ENCODE measurements around the gene STUM.
A peak's percentile ranks its signal among the peaks of the same experiment; 100 is the strongest.
"Not testable (repeated sequence)": the region's sequence is repeated elsewhere in the genome, so short reads cannot be mapped to it uniquely, and the experiment has no call there.

Gene STUM

GRCh38 chr1:226548256-226549093, at the start of gene STUM:
STUM (plus strand) TSS chr1:226548764; CDS start chr1:226548905, 141 bp downstream.
- intact Hi-C loops (cut with DNase I; ENCODE audit: low total_unique reads) = no loop called here
- Histone ChIP-seq H3K4me1 (peaks cover 0 to 36% (median 30%) of the 10 kb centered on the region in 4 donors), H3K27ac (peak within 1 kb of the TSS; percentile 76 to 78), H3K9me3 (no peaks in the 10 kb centered on the region), H3K36me3 (no peaks in the 10 kb centered on the region), H3K4me3 (peak within 1 kb of the TSS; percentile 57 to 69), H3K27me3 (no peaks in the 10 kb centered on the region)
- DNase-seq = peak in 1 of 2 donors; percentile 64
- TF ChIP-seq, protein P1, sequence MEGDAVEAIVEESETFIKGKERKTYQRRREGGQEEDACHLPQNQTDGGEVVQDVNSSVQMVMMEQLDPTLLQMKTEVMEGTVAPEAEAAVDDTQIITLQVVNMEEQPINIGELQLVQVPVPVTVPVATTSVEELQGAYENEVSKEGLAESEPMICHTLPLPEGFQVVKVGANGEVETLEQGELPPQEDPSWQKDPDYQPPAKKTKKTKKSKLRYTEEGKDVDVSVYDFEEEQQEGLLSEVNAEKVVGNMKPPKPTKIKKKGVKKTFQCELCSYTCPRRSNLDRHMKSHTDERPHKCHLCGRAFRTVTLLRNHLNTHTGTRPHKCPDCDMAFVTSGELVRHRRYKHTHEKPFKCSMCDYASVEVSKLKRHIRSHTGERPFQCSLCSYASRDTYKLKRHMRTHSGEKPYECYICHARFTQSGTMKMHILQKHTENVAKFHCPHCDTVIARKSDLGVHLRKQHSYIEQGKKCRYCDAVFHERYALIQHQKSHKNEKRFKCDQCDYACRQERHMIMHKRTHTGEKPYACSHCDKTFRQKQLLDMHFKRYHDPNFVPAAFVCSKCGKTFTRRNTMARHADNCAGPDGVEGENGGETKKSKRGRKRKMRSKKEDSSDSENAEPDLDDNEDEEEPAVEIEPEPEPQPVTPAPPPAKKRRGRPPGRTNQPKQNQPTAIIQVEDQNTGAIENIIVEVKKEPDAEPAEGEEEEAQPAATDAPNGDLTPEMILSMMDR (IDR thresholded peaks at IDR 0.05) = no peak

DNA sequence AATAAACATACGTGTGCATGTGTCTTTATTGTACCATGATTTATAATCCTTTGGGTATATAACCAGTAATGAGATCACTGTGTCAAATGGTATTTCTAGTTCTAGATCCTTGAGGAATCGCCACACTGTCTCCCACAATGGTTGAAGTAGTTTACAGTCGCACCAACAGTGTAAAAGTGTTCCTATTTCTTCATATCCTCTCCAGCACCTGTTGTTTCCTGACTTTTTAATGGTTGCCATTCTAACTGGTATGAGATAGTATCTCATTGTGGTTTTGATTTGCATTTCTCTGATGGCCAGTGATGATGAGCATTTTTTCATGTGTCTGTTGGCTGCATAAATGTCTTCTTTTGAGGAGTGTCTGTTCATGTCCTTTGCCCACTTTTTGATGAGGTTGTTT, 48.9 kb upstream of the STUM start:
- H3K4me3 ChIP-seq; H3K9me3 ChIP-seq; H3K36me3 ChIP-seq; H3K4me1 ChIP-seq; H3K27ac ChIP-seq; DNase-seq; intact Hi-C loops (cut with DNase I; ENCODE audit: low total_unique reads); H3K27me3 ChIP-seq: not testable (repeated sequence)

DNA sequence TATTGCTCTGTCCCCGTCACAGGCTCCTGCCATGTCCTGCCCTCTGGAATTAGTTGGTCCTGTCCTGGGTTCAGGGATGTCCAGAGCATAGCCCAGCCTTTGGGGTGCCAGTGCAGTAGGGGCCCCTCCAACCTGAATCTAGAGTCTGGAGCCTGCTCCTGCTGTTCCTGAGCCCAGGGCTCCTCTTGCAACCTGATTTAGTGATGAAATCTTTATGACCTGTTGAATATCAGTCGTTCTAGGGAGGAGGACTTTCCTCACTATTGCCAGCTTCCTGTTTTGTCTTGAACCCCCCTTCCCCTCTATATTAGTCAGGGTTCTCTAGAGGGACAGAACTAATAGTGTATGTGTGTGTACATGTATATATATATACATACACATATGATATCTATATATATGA, 42.5 kb upstream of the STUM start:
- H3K36me3 ChIP-seq = no peaks in the 10 kb centered on the region
- H3K4me1 ChIP-seq = no peaks in the 10 kb centered on the region
- peaks cover 0 to 28% of the 10 kb centered on the region in 2 donors for H3K27me3 ChIP-seq
- no peak overlapping the region for H3K4me3 ChIP-seq
- TF ChIP-seq, protein P1 (IDR thresholded peaks at IDR 0.05) = no peak
- no peak for DNase-seq
- H3K9me3 ChIP-seq = no peaks in the 10 kb centered on the region
- no peak overlapping the region for H3K27ac ChIP-seq
- intact Hi-C loops (cut with DNase I; ENCODE audit: low total_unique reads) = no loop called here

DNA sequence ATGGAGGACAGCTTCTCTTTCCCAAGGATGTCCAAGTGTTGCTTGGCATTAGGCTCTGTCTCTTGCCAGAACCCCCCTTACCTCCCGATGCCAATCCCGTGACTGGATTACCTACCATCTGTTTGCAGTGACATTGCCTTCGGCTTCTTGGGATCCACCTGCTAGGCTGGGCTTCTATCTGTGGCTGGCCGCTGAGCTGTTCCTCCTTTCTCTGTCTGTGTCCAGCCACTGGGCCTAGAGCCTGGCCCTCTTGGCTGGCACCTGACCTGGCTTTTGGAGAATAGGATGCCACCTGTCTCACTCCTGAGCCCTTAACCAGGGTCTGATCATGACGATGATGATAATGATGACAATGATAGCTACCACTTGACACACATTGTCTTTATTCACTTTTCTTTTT, 41.6 kb upstream of the STUM start:
- peaks cover 0 to 28% of the 10 kb centered on the region in 2 donors for H3K27me3 ChIP-seq
- no peak for DNase-seq
- intact Hi-C loops (cut with DNase I; ENCODE audit: low total_unique reads) = no loop called here
- TF ChIP-seq, protein P1 (IDR thresholded peaks at IDR 0.05) = no peak
- H3K9me3 ChIP-seq = no peaks in the 10 kb centered on the region
- no peak overlapping the region for H3K4me3 ChIP-seq
- H3K36me3 ChIP-seq = no peaks in the 10 kb centered on the region
- no peak overlapping the region for H3K27ac ChIP-seq
- no peaks in the 10 kb centered on the region for H3K4me1 ChIP-seq

DNA sequence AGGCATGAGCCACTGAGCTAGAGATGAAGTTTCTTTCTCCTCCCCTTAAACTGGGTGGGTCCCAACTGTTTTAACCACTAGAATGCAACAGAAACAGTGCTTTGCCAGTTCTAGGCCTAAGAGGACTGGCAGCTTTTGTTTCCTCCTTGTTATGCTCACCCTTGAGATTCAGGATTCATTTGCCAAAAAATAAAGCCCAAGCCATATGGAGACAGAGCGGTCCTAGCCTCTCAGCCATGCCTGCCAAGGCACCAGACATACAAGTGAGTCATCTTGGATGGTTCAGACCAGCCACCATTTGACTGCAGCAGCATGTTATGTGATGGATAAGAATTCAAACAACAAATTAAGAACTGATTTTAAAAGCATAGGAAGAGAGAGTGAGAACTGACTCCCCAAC, 38.1 kb upstream of the STUM start:
- no peaks in the 10 kb centered on the region for H3K9me3 ChIP-seq
- H3K4me3 ChIP-seq = no peak overlapping the region
- TF ChIP-seq, protein P1 (IDR thresholded peaks at IDR 0.05) = no peak
- no peaks in the 10 kb centered on the region for H3K36me3 ChIP-seq
- no peak overlapping the region for H3K27ac ChIP-seq
- DNase-seq = no peak
- H3K4me1 ChIP-seq = no peaks in the 10 kb centered on the region
- intact Hi-C loops (cut with DNase I; ENCODE audit: low total_unique reads) = no loop called here
- H3K27me3 ChIP-seq = peaks cover 0 to 19% of the 10 kb centered on the region in 2 donors

DNA sequence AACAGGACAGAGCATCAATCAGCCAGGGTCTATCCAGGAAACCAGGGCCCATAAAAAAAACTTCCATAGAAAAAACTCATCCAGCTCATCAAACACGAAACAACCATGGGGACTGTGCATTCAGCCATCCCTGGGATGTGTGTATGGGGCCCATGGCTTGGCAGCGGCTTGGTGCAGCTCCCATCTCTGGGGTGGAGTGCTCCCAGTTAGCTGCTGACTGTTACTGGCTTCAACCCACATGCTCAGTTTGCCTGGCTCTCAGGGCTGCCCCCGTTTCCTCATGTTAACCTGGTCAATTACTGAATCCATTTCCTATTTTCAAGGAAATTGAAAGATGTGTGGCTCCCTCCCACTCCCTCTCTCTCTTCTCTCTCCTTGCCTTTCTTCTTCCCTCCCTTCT, 37.3 kb upstream of the STUM start:
- Histone ChIP-seq H3K27me3 (peaks cover 0 to 13% of the 10 kb centered on the region in 2 donors), H3K4me3 (no peak overlapping the region), H3K4me1 (no peaks in the 10 kb centered on the region), H3K27ac (no peak overlapping the region), H3K36me3 (no peaks in the 10 kb centered on the region), H3K9me3 (no peaks in the 10 kb centered on the region)
- DNase-seq = no peak
- TF ChIP-seq, protein P1 (IDR thresholded peaks at IDR 0.05) = no peak
- intact Hi-C loops (cut with DNase I; ENCODE audit: low total_unique reads) = no loop called here

All from tibial artery (tissue), 4 donors.